ENCODE measurements around the gene NEO1.

Gene NEO1

GRCh38 chr15:73268457-73268856 lies 216.2 kb downstream of the NEO1 start:
- no peak for DNase-seq (ENCODE audit: low read depth)
- no peak for TF ChIP-seq CTCF (conservative IDR thresholded peaks at IDR 0.05; ENCODE audit: control insufficient read depth, insufficient read depth, low read depth, low read length)
- no peak overlapping the region for H3K4me3 ChIP-seq (ENCODE audit: control insufficient read depth, low read depth, low read length)

GRCh38 chr15:73270366-73271097 lies 218.3 kb downstream of the NEO1 start:
- H3K4me3 ChIP-seq (ENCODE audit: control insufficient read depth, low read depth, low read length) = no peak overlapping the region
- no peak for TF ChIP-seq CTCF (conservative IDR thresholded peaks at IDR 0.05; ENCODE audit: control insufficient read depth, insufficient read depth, low read depth, low read length)
- peak; percentile 21 for DNase-seq (ENCODE audit: low read depth)

- no peak overlapping the region for H3K4me3 ChIP-seq (ENCODE audit: control insufficient read depth, low read depth, low read length)
- peak; percentile 72 for DNase-seq (ENCODE audit: low read depth)
- TF ChIP-seq CTCF (conservative IDR thresholded peaks at IDR 0.05; ENCODE audit: control insufficient read depth, insufficient read depth, low read depth, low read length) = peak; percentile 80
These were observed 221.1 kb downstream of the NEO1 start for GRCh38 chr15:73273181-73274002.

GRCh38 chr15:73275862-73276261 lies 223.6 kb downstream of the NEO1 start:
- DNase-seq (ENCODE audit: low read depth) = no peak
- TF ChIP-seq CTCF (conservative IDR thresholded peaks at IDR 0.05; ENCODE audit: control insufficient read depth, insufficient read depth, low read depth, low read length) = no peak
- no peak overlapping the region for H3K4me3 ChIP-seq (ENCODE audit: control insufficient read depth, low read depth, low read length)

- no peak for DNase-seq (ENCODE audit: low read depth)
- no peak overlapping the region for H3K4me3 ChIP-seq (ENCODE audit: control insufficient read depth, low read depth, low read length)
- TF ChIP-seq CTCF (conservative IDR thresholded peaks at IDR 0.05; ENCODE audit: control insufficient read depth, insufficient read depth, low read depth, low read length) = no peak
These were observed 230.5 kb downstream of the NEO1 start for GRCh38 chr15:73282567-73283365.

GRCh38 chr15:73283366-73283962 lies 231.2 kb downstream of the NEO1 start:
- DNase-seq (ENCODE audit: low read depth) = no peak
- H3K4me3 ChIP-seq (ENCODE audit: control insufficient read depth, low read depth, low read length) = no peak overlapping the region
- TF ChIP-seq CTCF (conservative IDR thresholded peaks at IDR 0.05; ENCODE audit: control insufficient read depth, insufficient read depth, low read depth, low read length) = no peak

Data from fibroblast of mammary gland (primary cell).